HG02678 (cell line): ENCODE measurements around the gene NRXN3.
"Not testable (repeated sequence)": the region's sequence is repeated elsewhere in the genome, so short reads cannot be mapped to it uniquely, and the experiment has no call there.

ENCODE experiments used
- ATAC-seq: cut with Tn5 transposase; IDR thresholded peaks from one replicate; pipeline ENCODE4 v1.9.1; 2021; ENCODE audit warnings: mild to moderate bottlenecking, moderate library complexity; ENCODE audit not compliant: unreplicated experiment

NRXN3 gene

DNA sequence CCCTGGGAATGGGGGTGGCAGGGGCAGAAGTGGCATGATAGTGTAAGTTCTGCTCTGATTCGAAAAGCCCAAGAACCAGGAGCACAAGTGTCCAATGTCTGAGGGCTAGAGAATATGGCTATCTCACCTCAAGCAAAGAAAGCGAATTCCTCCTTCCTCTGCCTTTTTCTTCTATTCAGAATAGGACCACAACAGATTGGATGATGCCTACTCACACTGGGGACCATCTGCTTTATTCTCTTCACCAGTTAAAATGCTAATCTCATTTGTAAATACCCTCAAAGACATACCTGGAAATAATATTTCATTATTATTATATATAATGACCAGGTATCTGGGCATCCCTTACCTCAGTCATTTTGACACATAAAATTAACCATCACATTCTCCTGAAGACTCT, 808.7 kb downstream of the NRXN3 start:
- no peak for ATAC-seq

DNA sequence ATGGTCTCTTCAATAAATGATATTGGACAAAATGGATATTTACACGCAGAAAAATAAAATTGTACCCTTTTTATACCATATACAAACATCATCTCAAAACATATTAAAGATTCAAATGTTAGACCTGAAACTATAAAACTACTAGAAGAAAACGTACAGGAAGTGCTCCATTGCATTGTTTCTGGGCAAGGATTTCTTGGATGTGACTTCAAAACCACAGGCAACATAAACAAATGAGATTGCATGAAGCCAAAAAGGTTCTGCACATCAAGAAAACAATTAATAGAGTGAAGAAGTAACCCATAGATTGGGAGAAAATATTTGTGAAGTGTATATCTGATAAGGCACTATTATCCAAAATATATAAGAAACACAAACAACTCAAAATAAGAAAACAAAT, 812.4 kb downstream of the NRXN3 start:
- no peak for ATAC-seq

DNA sequence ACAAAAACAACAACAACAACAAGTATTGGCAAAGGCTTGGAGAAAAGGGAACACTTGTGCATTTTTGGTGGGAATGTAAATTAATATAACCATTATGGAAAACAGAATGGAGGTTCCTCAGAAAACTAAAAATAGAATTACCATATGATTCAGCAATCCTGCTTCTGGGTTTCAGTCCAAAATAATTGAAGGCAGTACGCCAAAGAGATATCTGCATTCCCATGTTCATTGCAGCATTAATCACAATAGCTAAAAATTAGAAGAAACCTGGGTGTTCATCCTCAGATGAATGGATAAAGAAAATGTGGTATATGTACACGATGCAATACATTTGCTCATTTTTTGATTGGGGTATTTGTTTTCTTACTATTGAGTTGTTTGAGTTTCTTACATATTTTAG, 813.0 kb downstream of the NRXN3 start:
- ATAC-seq = no peak

DNA sequence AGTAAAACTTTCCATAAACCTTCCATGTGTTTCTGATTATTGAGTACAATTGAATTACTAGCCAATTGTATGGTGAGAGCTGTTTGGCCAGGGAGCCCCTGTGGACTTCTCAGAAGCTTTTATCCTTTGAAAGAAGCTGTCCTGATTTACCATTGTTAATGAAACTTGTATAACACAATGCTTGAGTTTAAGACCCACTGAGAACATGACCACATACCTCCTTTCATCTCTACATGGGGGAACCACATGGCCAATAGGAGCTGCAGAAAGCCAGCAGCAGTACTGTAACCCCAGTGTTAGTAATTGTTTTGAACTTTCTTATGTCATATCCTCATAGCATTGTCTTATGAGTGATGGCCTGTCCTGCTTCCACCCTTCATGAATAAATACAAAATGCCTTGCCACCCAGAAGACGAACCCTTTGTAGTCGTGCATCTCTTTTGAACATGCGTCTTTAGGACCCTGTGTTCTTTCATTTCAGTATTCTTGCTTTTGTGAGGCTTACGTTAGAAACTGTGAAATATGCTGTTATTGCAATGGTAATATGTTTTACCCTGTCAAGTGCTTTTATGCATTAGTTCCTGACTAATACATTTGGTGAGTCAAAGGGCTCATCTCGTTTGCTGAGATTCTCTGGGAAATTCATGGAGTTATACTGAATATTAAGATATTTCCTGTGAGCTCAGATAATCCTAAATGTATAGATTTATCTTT, 815.7 kb downstream of the NRXN3 start:
- no peak for ATAC-seq

DNA sequence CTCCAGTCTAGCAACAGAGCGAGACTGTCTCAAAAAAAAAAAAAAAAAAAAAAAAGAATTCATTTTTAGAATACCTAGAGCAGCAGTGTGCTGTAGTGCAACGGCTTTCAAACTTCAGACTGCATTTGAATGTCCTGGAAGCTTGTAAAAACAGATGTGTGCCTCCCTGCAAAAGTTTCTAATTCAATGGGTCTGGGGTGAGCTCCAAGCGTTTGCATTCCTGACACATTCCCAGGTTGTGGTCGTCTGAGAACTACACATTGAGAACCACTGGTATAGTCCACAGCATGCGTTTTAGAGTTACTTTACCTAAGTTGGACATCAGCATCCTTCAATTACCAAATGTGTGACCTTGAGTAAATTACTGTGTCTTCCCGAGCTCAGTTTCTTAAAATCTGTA, 816.8 kb downstream of the NRXN3 start:
- ATAC-seq = no peak

DNA sequence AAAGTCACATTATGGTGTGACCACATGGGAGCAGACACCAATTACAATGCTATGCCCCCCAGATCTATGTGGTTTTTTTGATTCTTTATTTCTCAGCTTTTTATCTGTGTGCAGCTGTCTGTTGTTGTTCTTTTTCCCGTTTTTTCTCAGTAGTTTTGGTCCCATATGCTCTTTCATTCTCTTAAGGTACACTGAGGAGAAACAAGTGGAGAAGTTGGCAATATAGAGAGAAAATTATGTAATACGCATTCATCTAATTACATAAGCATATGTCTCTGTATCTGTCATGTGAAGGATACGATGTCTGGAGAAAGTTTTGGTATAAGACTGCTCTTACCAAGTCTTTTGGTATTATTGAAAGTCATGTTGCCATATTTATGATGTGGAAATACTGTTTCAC, 819.0 kb downstream of the NRXN3 start:
- no peak for ATAC-seq

DNA sequence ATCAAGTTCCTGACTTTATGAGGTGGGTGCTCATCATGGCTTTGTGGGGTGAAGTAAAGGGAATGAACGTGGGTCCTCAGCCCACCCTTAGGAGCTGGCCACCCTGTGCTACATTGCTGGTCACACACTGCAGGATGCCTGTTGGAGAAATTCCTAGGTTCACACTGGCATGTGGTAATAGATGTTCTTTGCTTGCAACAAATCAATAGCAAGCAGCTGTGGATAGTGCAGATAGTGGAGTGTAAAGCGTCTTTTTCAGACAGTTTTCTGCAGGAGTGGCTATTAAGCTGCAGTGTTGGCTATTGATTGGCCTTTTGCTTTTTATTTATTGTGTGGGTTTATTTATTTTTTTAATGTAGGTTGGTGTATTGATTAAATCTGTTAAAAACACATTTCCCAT, 822.7 kb downstream of the NRXN3 start:
- no peak for ATAC-seq

DNA sequence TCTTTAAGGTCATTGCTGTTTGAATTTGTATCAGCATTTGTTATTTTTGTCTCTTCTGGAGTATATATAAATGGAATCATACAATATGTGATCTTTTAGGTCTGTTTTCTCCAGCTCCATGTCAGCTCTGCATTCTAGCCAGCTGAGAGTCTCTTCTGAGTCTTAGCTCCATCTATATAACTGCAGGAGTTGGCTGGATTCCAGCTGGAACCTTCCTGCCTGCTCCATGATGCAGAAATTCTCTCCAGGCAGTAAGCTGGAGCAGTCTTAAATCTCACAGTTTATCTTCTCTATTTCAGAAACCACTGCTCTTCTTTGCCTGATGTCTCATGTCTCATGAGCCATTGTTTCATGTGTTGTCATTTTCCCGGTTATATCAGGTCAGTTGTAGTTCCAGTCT, 827.6 kb downstream of the NRXN3 start:
- no peak for ATAC-seq

DNA sequence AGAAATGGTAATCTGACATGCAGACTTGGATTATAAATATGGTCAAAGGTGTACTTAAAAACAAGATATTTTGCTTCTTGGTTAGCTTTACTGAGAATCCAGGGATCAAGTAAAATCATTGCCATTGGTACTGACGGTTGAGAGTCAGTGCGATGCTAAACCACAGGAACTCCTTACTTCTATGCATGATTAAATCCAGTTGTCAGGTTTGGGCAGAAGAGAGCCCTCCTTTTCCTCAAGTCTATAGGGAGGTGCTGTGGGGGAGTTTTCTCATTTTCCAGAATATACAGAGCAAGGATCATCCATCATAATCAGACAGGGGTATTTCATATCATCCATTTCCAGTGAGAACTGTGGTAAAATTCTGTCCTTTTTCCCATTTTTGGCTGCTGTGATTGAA, 839.1 kb downstream of the NRXN3 start:
- ATAC-seq = no peak

DNA sequence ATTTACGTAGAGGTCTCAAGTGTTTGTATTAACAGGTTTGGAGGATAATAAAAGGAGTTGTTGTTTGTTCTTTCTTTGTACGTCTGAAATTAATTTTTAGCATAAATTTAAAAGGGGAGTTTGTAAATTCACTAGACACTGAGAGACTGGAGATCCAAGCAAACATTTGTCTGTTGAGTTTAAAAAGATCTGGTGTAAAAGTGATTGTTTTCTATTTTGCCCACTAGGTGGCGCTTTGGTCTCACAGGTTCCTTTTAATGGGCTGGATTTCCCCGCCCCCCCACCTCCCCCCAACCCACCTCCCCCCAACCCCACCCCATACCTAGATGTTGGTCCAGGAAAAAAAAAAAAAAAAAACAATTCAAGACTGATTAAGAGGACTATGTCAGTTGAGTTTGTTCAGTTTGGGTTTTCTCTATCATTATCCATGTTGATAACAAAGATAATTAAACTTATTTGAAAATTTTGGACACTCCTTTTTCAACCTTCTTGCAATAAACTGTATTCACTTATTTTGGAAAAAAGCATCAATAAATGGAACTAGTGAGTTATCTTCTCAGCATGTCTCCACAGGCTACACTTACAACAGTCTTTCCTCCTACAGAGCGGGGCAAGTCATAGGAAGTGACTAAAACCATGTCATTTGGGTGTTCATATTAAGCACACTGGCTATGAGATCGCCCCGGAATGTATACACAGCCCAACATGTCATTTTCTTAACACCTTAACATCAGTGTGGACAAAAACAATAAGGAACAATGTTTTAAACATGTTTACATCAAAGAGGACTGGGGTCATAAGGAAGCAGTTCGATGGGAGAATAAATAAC, 841.1 kb downstream of the NRXN3 start:
- ATAC-seq = no peak

DNA sequence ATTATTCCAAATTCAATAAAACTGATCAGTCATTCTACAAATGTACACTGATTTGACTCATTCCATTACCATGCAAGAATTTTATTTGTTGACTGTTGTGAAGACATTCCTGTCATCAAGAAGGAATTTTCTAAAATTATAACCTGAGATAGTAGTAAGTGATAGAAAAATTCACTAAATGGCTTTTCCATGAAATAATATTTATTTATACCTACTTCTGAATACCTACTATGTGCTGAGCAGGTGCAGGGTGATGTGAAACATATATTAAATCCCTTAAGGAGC, 841.7 kb downstream of the NRXN3 start:
- ATAC-seq = no peak

DNA sequence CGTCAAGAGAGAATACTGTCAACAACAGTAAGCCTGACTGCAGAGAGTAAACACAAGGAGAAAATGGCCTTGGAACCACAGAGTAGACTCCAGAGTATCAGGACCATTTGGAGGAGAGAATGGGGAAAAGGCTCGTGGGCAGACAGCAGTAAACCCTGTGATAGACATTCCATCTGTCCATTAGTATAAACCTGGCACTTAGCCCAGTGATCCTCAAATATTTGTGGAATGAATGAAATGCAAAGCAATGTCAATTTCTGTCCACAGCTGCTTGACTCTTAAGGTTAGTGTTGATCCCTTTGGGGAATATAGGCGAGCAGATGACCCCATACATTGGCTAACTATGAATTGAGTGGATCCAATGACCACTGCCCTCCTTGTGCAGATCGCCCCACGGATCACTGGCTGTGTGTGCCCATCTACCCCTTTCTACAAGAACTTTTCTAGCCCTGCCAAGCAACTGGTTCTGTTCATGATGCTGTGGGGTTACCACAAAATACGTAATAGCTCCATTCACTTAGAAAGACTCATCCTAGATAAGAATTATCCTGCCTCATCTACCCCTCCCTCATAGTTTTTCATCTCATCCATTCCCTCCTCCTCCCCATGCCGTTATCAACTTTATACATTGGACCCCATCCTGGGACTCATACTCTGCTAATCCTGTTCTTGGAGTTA, 846.8 kb downstream of the NRXN3 start:
- no peak for ATAC-seq

DNA sequence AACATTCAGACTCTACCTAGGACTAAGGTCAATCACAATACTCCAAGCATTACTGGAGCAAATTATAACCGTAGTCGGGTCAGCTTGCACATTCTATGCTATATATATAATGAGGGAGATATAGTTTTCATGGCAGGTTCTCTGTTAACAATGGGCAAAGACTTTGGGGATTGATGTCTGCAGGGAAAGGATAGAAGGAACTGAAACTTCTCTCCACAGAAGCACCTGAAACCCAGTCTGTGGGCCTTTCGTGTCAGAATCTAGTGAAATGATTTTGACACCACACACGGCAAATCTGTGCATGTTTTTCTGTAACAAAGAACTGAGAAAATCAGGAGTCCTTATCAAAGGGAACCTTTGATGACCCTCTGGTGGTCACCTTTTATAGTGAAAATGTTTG, 847.4 kb downstream of the NRXN3 start:
- ATAC-seq = no peak

DNA sequence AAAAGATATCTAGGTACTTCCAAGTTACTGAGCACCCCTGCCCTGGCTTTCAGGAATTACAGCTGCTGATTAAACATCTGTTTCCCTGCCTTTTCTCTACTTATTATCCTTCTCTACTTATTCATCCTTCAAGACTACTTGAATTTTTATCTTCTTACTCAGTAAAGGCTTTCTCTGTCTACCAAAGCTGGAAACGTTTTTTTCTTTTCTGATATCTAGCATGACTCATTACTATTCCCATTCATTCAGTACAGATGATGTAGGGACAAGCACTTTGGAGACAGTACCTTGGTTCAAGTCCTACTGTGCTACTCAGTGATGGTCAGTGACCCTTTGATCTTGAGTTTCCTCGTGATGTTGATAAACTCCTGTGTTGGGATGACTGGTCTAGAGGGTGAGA, 848.7 kb downstream of the NRXN3 start:
- ATAC-seq = no peak

DNA sequence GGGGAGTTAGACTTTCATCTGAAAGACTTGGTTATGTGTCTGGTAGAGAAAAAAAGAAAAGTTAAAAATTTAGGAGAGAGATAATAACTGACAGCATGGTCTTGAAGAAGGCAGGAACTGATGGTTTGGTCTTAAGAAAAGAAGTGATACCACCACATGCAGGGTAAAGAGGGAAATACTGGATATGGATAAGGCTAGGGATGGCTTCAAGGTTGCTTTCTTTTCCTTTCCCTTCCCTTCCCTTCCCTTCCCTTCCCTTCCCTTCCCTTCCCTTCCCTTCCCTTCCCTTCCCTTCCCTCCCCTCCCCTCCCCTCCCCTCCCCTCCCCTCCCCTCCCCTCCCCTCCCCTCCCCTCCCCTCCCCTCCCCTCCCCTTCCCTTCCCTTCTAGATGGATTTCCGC, 849.7 kb downstream of the NRXN3 start:
- ATAC-seq = not testable (repeated sequence)

DNA sequence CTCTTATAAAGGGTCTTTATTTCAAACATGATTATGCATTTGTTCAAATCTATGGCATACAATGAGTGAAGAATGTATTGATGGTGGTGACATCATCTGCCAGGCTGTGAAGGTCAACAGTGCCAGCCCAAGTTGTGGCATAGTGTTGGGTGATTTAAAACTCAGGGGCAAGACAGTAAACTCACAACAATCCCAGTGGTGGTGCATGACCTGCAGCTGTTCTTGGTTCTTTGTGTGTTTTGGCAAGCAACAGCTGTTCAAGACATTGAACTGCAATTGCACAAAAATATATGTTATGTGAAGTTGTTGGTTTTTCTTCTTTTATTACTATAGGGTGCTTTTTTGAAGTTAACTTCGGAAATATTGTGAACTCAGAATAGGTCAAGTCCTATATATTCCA, 851.6 kb downstream of the NRXN3 start:
- ATAC-seq = no peak

DNA sequence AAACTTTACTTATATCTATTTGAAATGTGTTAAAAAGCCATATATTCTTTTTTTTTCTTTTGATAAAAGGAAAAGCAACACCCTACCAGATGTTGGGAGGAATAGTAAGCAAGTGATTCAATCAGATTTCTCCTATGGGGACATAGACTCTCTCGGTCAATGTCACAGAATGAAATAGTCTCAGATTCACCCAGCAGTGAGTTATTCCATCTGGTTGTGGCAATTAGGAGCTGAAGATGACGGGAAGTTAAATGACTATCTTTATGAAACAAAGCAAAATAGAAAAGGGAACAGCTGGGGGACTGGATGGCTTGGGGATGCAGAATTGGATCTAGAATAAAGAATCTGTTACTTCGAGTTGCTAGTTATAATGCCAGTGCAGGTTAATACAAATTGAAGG, 857.0 kb downstream of the NRXN3 start:
- no peak for ATAC-seq

DNA sequence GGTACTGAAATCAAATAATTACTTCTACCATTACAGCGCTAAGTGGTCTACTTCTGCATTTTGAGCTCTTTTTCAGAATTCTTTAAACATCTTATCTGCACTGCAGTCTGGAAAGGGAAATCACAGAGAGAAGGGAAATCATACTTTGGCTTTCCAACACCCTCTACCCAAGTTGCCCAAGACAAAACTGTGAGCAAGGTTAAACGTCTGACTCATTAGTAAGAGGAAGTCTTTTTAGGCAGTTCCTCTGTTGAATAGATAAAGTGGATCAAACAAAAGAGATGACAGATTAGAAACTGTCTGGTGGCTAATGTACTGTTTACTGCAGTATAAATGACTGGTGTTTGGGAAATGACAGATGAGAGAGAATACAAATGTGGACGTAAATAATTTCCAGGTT, 858.1 kb downstream of the NRXN3 start:
- ATAC-seq = no peak

DNA sequence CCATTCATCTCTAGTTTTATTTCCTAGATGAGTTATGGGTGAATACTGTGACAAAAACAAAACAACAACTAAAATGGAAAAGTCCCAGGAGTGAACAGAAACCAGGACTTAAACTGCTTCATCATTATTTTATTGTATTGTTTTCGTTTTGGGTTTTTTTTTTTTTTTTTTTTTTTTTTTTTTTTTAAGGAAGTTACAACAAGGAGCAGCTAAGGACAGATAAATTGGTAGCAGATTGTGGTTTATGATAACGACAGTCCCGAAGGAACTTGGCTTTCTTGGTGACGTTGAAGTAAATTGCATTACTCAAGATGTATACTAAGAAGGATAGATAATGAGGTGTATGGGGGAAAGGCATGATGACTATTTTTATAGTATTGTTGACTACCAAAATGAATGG, 866.3 kb downstream of the NRXN3 start:
- no peak for ATAC-seq

DNA sequence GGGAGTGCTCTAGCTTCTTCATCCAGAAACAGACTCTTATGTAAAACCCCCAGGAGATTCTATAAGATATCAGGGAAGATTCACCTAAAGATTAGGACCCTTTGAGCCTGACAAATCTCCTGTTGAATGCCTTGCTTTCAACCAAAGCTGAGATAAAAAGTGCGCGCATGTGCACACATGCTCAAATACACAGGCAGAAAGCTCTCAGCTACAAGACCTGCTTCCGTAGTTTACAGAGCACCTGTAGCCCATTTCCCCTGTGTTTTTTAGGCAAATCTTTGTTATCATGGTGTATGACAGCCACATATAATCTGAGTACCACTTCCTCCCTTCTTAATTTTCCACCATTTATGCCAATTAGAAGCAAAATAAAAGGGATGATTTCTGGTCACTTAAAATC, 866.9 kb downstream of the NRXN3 start:
- ATAC-seq = no peak

DNA sequence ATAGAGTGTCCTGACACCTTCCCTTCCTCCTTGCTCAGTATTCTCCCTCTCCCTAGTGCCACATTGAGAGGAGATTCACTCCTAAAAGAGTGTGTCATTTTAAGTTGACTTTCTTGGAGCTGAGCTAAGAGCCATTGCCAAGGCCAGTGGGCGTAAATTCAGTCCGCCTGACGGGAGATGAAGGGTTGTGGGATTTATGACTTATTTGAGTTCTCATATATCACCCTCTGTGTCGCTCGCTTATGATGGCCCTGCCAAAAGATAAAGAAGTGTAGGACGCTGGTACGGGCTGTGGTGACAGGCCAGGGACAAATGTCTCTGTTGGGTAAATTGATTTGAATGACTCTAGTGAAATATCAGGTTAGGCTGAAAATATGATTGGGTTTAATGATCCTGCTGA, 867.4 kb downstream of the NRXN3 start:
- no peak for ATAC-seq

DNA sequence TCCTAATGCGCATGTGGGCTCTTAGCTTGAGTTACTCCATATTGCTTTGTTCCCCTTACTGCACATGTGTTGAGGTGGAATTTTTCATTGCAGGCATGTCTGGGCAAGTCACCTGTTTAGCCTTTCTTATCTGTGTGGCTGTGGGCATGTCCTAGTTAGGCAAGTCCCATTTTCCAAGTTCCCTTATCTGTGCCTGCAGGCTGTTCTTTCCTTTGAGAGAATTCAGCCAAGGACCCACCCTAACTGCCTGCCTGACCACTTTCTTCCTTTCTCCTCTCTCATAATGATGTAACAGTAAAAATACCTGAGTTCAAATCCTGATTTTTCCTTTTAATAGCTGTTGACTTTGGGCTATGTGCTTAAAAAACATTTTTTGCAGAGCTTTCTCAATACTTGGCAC, 870.6 kb downstream of the NRXN3 start:
- no peak for ATAC-seq
